Measurements from ENCODE around the gene LRMDA.

Gene LRMDA

DNA sequence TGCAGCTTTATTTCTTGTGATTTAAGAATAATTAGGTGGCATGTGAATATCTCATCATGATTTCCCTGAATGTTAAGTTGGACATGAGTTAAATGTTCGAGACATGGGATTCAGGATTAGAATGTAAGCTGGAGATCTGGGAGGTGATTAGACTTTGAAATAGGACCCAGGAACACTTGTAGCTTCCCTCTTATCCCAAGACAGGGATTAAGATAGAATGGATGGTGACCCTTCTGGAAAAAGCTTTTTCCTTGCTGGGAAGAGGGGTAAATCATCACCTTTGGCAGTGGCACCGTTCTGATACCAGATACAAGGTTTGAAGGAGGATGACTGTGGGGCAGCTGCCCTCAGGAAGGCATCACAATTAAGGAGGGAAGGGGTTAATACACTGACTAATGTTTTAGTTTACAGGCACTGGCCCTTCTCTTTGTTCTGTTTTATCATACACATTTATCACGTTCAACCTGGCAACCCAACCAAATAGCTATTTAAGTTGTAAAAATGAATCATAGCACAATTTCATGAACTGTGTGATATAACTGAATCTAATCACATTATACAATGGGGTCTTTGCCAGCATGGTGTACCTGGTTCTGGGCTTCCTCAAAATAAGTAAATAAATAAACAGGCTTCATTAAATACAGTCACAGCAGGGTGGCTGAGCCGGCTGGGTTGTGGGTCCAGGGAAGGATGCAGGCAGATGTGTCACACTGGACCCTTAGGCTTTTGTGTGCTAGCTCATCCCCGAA, 212.7 kb downstream of the LRMDA start:
- no peak for DNase-seq (ENCODE audit: low read depth in 2 of 2)

DNA sequence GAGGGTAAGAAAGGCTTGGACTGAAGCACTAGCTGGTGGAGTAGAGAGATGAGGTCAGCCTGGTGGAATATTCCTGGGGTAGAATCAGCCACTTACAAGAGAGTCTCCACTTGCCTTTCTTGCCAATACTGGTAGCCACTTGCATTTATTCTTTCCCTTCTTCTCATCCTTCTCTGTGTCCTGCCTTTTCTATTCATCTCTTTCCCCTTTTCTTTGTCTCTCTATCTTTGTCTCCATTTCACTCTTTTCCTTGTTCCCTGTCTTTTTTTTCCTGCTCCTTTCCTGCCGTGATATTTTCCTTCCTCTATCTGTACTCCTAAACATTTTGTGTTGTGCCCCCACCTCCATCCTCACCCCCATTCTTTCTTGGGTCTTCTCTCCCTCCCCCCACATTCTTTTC, 214.3 kb downstream of the LRMDA start:
- DNase-seq (ENCODE audit: low read depth in 2 of 2) = no peak

DNA sequence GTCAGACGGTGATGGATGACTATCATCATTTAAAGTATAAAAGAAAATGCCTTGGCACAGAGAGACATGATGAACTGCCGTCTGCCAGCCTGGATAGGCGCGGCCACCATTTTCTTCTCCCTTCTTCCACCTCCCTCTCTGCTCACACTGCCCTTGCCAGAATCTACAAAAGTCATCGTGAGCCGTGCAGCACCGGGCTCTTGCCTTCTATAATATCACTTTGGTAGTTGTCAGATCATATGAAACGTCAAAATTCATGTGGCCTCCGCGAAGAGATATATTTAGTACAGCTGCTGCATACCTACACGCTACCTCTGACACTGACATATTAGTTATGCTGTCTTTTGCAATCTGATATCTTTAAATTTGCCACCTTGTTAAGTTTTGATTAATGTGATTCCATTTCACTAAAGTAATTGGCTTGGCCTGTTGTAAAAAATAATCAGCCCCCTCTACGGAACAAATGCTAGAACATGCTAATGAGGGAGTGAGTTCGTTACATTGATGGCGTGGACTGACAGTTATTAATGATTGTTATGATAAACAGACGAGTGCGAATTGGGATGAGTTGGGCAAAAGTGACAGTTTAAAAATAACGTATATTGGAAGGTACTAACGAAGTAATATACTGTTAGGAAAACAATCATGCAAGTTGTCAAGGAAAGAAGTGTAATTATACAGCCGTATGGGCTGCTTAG, 214.9 kb downstream of the LRMDA start:
- DNase-seq (ENCODE audit: low read depth in 2 of 2) = no peak

DNA sequence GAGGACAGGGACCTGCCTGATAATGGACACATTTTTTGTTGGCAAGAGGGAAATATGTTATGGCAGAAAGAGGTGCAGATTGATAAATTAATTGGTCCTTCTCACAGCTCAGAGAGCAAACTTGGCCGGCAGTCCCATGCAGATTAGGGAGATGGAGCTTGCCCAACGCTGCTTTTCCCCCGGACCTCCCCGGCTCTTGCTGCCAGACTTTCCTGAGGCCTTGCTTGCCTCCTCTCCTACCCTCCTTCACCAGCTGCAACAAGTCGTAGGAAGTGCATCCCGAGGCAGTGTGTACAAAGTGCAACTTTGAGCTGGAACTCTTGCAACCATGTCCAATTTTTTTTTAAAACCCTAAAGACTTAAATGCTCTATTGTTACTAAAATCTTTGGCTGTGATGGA, 215.5 kb downstream of the LRMDA start:
- DNase-seq (ENCODE audit: low read depth in 2 of 2) = no peak

DNA sequence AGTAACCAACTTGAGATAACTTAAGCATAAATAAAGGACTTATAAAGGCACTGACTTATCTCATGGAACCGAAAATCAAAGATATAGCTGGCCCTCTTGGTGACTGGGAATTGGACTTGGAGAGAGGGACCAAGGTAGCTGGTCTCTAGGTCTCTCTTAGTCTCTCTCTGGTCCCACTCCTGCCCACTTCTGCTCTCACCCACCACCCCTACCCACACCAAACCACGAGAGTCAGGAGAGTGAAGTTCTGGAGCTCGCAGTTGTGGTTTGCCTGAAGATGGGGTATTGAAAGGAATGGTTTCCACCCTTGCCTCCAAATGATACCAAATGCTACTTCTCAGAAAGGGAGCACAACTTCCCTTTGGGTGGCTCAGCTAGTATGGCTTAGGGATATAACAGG, 216.3 kb downstream of the LRMDA start:
- no peak for DNase-seq (ENCODE audit: low read depth in 2 of 2)

- no peak for DNase-seq (ENCODE audit: low read depth in 2 of 2)
Observed at GRCh38 chr10:75648351-75648750, 216.9 kb downstream of the LRMDA start.

DNA sequence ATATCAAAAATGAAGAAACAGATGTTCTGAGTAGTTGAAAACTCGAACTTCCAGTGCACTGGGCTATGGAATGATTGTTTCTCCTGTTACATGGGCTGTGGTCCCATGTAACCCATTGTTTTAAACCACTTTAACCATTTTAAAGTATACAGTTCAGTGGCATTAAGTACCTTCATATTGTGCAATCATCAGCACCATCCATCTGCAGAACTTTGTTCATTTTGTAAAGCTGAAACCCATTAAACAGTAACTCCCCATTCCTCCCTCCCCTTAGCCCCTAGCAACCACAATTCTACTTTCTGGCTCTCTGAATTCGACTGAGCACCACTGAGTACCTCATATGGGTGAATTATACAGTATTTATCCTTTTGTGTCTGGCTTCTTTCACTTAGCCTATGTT, 217.4 kb downstream of the LRMDA start:
- no peak for DNase-seq (ENCODE audit: low read depth in 2 of 2)

GRCh38 chr10:75649466-75649865, 218.0 kb downstream of the LRMDA start:
- DNase-seq (ENCODE audit: low read depth in 2 of 2) = no peak

DNA sequence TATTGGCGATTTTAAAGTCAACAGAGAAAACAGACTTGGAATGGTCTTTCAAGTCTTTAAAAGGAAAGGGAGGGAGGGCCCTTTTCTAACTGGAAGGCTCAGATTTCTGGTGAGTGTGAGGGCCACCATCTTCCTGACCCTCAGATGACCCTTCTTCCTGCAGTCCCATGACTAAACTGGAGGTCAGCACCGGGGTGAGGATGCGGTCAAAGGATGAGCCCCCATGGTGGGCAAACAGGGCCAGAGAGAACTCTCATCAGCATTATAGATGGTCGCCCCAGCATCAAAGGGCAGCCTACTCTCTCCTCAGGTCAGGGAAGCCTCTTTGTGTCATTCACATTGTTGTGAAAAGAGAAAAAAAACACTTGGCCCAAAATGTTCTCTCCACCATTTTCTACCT, 219.2 kb downstream of the LRMDA start:
- no peak for DNase-seq (ENCODE audit: low read depth in 2 of 2)

- DNase-seq (ENCODE audit: low read depth in 2 of 2) = no peak
Observed at GRCh38 chr10:75651417-75651816, 220.0 kb downstream of the LRMDA start.

DNA sequence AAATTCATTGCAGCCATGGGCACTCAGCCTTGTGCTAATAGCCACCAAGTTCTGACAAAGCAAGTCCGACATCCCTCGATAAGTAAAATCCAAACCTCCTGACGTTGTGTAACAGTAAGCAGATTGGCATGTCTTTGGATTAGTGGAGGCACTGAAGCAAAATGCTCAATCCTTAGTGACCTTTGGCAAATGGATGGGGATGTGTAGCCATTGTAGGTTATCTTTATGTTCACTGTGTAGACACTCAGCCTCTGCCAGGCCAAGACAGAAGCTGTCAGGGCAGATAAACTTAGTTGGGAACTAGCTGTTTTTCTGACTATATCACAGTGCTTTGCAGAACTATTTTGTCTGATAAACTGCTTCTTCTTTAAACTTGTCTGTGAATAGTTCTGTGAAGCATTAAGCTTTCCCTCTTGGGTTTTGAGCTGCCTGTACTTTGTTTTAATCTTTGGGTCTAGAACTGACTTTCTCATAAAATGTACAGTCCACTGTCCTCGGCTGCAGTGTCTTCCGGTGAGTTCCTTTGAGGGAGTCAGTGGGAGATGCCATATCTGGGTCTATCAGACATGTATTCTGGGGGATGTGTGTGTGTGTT, 220.8 kb downstream of the LRMDA start:
- no peak for DNase-seq (ENCODE audit: low read depth in 2 of 2)

DNA sequence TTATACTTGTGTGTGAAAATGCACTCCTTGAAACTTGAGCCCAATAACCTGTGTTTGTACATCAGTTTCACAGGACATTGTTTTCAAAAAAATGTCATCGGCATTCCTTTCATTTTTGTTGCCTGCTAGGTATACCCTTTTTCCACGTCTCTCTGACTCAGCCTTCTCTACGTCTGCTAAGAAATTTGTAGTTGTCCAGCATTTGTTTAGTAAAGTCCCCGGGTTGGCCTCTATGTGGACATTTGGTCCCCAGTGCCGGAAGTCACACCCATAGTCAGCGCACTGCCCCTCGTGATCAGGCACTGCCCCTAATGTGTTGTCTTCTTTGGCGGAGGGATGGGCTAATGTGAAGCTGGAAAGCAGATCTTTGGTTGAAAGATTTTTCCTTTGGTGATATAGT, 222.3 kb downstream of the LRMDA start:
- DNase-seq (ENCODE audit: low read depth in 2 of 2) = no peak

DNA sequence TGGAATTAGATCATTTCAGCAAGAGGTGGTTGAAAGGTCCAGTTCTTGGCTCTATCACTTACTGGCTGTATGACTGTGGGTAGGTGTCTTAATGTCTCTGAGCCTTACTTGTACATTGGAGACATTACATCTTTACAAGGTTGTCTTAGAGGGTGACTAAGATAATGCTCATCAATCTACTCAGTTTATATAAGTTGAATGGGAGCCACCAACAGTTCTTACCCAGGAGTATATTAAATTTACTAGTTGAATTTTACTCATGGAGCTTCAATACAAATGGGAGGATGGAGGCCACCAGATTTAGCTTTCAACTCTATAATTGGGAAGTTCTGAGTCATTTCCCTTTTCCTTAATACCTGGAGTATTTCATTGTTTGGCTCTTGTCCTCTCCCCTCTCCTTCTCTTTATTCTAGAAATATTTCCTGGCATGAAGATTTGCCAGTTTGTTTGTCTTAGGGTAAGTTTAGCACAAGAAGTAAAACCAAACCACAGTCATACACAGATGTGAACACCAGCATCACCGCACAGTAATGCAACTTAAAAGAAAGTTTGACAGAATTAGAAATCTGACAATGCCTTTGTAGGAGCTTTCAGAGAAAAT, 222.8 kb downstream of the LRMDA start:
- no peak for DNase-seq (ENCODE audit: low read depth in 2 of 2)

DNA sequence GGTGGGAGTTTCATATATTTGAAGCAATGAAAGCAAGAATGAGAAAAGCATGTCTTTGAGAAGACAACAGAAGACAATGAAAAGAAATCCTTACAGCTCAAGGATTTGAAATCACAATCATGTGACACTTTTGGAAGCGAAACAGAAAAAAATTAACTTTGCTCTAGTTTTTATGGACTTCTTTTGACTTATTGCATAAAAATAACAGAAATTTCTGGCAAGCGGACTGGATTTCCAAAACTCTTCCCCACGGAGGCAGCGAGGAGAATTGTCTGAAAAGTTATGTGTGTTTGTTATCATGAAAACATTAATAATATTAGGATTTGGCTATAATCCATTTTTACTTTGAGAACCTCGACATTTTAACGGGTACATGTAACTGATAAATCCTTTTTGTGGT, 223.3 kb downstream of the LRMDA start:
- DNase-seq (ENCODE audit: low read depth in 2 of 2) = no peak

- no peak for DNase-seq (ENCODE audit: low read depth in 2 of 2)
Observed at GRCh38 chr10:75655791-75656451, 224.5 kb downstream of the LRMDA start.

GRCh38 chr10:75657351-75657750, 225.9 kb downstream of the LRMDA start:
- no peak for DNase-seq (ENCODE audit: low read depth in 2 of 2)

- DNase-seq (ENCODE audit: low read depth in 2 of 2) = no peak
Observed at GRCh38 chr10:75658036-75658435, 226.6 kb downstream of the LRMDA start.

- no peak for DNase-seq (ENCODE audit: low read depth in 2 of 2)
Observed at GRCh38 chr10:75658496-75658895, 227.1 kb downstream of the LRMDA start.

DNA sequence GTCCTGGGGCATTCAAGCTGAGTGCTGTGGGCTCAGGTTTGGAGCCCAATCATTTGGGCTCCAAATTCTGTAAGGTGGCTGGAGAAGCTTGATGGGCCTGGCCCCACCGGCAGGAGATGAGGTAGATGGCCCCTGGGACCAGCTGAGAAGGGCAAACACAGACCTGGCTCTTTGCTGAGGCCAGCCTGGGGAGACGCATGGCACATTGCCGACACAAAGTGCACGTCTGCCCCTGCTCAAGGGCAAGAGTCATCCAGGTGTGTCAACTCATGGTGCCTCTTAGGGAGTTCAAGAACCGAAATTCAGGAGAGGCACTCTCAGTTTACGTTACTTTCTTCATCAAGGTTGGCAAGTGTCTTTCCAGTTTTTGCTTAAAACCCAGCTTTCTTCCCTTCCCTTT, 227.5 kb downstream of the LRMDA start:
- no peak for DNase-seq (ENCODE audit: low read depth in 2 of 2)

GRCh38 chr10:75660823-75661222, 229.4 kb downstream of the LRMDA start:
- DNase-seq (ENCODE audit: low read depth in 2 of 2) = no peak

DNA sequence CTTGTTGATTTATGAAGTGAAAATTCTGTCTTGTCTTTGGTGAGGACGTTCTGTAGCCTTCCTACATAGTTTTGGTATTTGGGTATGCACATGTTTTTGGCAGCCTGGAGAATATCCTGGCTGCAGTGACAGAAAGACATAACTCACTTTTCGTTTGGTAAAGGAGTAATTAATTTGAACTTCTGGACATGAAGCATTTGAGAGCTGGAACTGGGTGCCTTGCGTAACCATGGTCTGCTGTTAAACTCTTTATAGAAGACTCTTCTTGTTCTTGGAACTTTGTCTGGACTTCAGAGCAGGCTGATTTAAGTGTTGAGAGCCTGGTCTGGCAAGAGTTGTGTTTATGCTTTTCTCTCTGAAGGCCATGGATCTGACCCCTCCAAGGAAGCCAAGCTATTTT, 231.3 kb downstream of the LRMDA start:
- DNase-seq (ENCODE audit: low read depth in 2 of 2) = peak; percentile 93 to 94

DNA sequence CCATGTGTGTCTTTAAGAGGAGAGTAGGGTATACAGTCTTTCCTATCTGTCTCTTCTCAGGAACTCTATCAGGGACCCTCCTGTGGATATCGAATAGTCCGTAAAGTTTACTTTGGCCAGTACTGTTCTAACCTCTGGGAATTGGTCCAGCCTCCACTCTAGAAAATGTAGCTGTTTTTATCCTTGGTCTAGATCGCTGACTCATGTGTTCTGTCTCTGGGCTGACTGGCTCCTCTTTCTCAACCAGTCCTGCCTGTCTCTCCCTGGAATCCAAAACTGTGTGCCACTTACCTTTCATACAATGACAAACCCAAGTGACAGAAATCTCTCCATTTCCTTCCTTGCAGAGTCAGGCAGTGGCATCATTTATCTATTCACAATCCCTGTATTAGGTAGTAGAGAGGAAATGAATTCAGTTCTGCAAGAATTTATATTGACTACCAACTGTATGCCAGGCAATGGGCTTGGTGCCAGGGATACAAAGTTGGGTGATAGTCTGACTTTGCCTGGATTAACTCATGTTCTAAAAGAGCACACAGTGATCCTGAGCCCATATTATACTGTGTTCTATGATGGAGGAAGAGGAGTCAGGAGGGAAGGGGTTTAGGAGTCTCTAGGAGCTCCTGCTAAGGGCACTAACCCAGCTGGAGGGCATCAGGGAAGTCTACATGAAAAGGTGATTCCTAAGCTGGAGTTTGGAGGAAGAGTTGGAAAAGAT, 232.7 kb downstream of the LRMDA start:
- DNase-seq (ENCODE audit: low read depth in 2 of 2) = no peak

All from fibroblast of skin of left quadriceps (primary cell).